ENCODE data around the gene HTR7. TPM values are rescaled to one million over a fixed set of nuclear protein-coding genes. Genes with fewer than 3 reads are reported as not detected.

HTR7 gene
- total RNA-seq, 1 donor from 2014 or later = 16.3 TPM

- Histone ChIP-seq H3K27me3 (ENCODE audit: control insufficient read depth, insufficient read depth, low read length) (no peaks in the 10 kb centered on the region), H3K36me3 (ENCODE audit: control insufficient read depth, insufficient read depth, low read length) (no peaks in the 10 kb centered on the region), H3K4me3 (ENCODE audit: low read depth, low read length) (no peak overlapping the region)
- TF ChIP-seq CTCF (IDR thresholded peaks at IDR 0.05; ENCODE audit: insufficient read depth, low read length, severe bottlenecking) = no peak
- FAIRE-seq = no peak
- DNase-seq (ENCODE audit: low read depth) = no peak
Observed at GRCh38 chr10:90775351-90776028, 82.3 kb downstream of the HTR7 start.

DNA sequence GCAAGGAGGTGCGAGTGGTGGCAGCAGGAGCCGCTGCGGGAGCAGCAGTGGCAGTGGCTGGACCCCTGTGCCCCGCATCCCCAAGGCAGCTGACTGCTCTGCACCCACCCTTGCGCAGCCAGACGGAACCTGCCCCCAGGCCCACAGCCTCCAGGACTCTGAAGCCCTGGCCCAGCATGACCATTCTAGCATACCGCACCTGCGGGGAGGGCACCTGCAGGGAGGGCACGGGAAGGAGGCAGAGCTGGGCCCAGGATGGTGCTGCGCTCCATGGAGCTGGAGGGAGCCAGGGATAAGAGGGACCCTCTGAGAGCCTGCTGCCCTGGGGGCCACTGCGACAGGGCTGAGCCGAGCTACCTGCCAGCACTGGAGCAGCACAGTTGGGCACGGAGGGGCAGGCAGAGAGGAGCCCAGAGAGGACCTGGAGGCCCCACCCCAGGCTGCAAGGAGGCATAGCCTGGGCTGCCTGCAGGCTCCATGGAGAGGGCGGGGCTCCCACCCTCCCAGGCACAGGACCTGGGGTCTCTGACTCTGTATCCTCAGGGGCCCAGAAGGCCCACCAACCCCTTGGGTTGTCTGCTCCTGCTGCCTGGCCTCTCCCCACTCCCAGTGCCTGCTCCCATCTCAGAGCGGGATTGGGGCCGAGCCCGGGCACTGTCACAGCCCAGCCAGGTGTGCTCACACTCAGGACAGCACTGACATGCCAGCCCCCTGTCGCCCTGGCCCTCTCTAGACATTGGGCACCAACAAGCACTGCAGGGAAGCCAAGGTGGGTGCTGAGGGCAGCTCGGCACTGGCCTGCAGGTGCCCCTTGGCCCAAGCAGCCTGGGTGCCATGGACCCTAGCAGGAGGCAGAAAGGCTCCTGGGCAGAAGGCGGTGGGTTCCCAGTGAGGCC is 87.6 kb downstream of the HTR7 start:
- Histone ChIP-seq H3K27me3 (ENCODE audit: control insufficient read depth, insufficient read depth, low read length) (no peaks in the 10 kb centered on the region), H3K4me3 (ENCODE audit: low read depth, low read length) (no peak overlapping the region), H3K36me3 (ENCODE audit: control insufficient read depth, insufficient read depth, low read length) (no peaks in the 10 kb centered on the region)
- TF ChIP-seq CTCF (IDR thresholded peaks at IDR 0.05; ENCODE audit: insufficient read depth, low read length, severe bottlenecking) = no peak
- FAIRE-seq = no peak
- DNase-seq (ENCODE audit: low read depth) = no peak

- DNase-seq (ENCODE audit: low read depth) (peak; percentile 62), FAIRE-seq (no peak)
- no peaks in the 10 kb centered on the region for H3K27me3 ChIP-seq (ENCODE audit: control insufficient read depth, insufficient read depth, low read length)
- no peak overlapping the region for H3K4me3 ChIP-seq (ENCODE audit: low read depth, low read length)
- H3K36me3 ChIP-seq (ENCODE audit: control insufficient read depth, insufficient read depth, low read length) = no peaks in the 10 kb centered on the region
- TF ChIP-seq CTCF (IDR thresholded peaks at IDR 0.05; ENCODE audit: insufficient read depth, low read length, severe bottlenecking) = peak; percentile 67
Observed at GRCh38 chr10:90751107-90751997, 106.5 kb downstream of the HTR7 start.

- FAIRE-seq (no peak), DNase-seq (ENCODE audit: low read depth) (peak; percentile 59)
- Histone ChIP-seq H3K36me3 (ENCODE audit: control insufficient read depth, insufficient read depth, low read length) (peaks cover 2% of the 10 kb centered on the region), H3K4me3 (ENCODE audit: low read depth, low read length) (no peak overlapping the region), H3K27me3 (ENCODE audit: control insufficient read depth, insufficient read depth, low read length) (no peaks in the 10 kb centered on the region)
- TF ChIP-seq CTCF (IDR thresholded peaks at IDR 0.05; ENCODE audit: insufficient read depth, low read length, severe bottlenecking) = no peak
Observed at GRCh38 chr10:90746829-90747228, 111.0 kb downstream of the HTR7 start.

- no peak overlapping the region for H3K4me3 ChIP-seq (ENCODE audit: low read depth, low read length)
- no peak for TF ChIP-seq CTCF (IDR thresholded peaks at IDR 0.05; ENCODE audit: insufficient read depth, low read length, severe bottlenecking)
- no peaks in the 10 kb centered on the region for H3K27me3 ChIP-seq (ENCODE audit: control insufficient read depth, insufficient read depth, low read length)
- FAIRE-seq = no peak
- peaks cover 2% of the 10 kb centered on the region for H3K36me3 ChIP-seq (ENCODE audit: control insufficient read depth, insufficient read depth, low read length)
- DNase-seq (ENCODE audit: low read depth) = no peak
Observed at GRCh38 chr10:90745565-90745964, 112.3 kb downstream of the HTR7 start.
